HepG2 (cell line): Measurements from ENCODE around the gene STMN3. TPM values are rescaled to one million over a fixed set of nuclear protein-coding genes. Genes with fewer than 3 reads are reported as not detected.
A peak's percentile ranks its signal among the peaks of the same experiment; 100 is the strongest.

ENCODE experiments used
- CBX1 ChIP-seq: IDR thresholded peaks from one replicate; pipeline ENCODE4 v1.6.1; 2016; ENCODE audit warnings: antibody characterized with exemption, low read depth
- FOXA1 ChIP-seq, 2 experiments: fragments of 450-650 bp in 1 of 2; sonication (generic) in 1 of 2; formaldehyde crosslinking in 1 of 2; IDR thresholded peaks; 2 replicates each; pipeline versions ENCODE4 v1.4.0 to v1.6.1; 2016 to 2020; ENCODE audit warnings: missing genetic modification reagents in 1 of 2
- FOXJ3 ChIP-seq: sonication (generic); formaldehyde crosslinking; IDR thresholded peaks from 2 replicates; pipeline ENCODE4 v1.4.0; 2020; ENCODE audit warnings: missing genetic modification reagents, mild to moderate bottlenecking, borderline replicate concordance
- HOXA9 ChIP-seq: sonication (generic); formaldehyde crosslinking; IDR thresholded peaks from 2 replicates; pipeline ENCODE4 v1.8.1; 2022; ENCODE audit warnings: missing genetic modification reagents, mild to moderate bottlenecking, moderate library complexity, borderline replicate concordance
- ISX ChIP-seq: sonication (generic); formaldehyde crosslinking; conservative IDR thresholded peaks from 2 replicates; pipeline ENCODE4 v1.5.0; 2020; ENCODE audit warnings: missing genetic modification reagents
- JDP2 ChIP-seq: sonication (generic); formaldehyde crosslinking; IDR thresholded peaks from 2 replicates; pipeline ENCODE4 v1.8.1; 2022; ENCODE audit warnings: missing genetic modification reagents, borderline replicate concordance
- LRRFIP1 ChIP-seq: sonication (generic); formaldehyde crosslinking; conservative IDR thresholded peaks from 2 replicates; pipeline ENCODE4 v1.4.0; 2020; ENCODE audit warnings: missing genetic modification reagents
- MXI1 ChIP-seq: IDR thresholded peaks from 3 replicates; pipeline ENCODE4 v1.6.1; 2012; ENCODE audit warnings: low read depth, low read length, inconsistent platforms, borderline replicate concordance
- PHF5A ChIP-seq: IDR thresholded peaks from one replicate; pipeline ENCODE4 v1.6.1; 2018; ENCODE audit warnings: low read depth, missing genetic modification reagents; ENCODE audit not compliant: unreplicated experiment
- SNAPC2 ChIP-seq: sonication (generic); formaldehyde crosslinking; IDR thresholded peaks from 2 replicates; pipeline ENCODE4 v1.8.1; 2022; ENCODE audit warnings: mild to moderate bottlenecking, missing genetic modification reagents
- TFDP2 ChIP-seq: sonication (generic); formaldehyde crosslinking; IDR thresholded peaks from 2 replicates; pipeline ENCODE4 v1.4.0; 2020; ENCODE audit warnings: missing genetic modification reagents
- TMF1 ChIP-seq: sonication (generic); formaldehyde crosslinking; IDR thresholded peaks from 2 replicates; pipeline ENCODE4 v1.8.1; 2022; ENCODE audit warnings: low read depth, missing genetic modification reagents
- ZFX ChIP-seq: sonication (generic); formaldehyde crosslinking; IDR thresholded peaks from 2 replicates; pipeline ENCODE4 v1.4.0; 2020; ENCODE audit warnings: mild to moderate bottlenecking, low read depth, missing genetic modification reagents, moderate library complexity
- ZNF138 ChIP-seq: sonication (generic); formaldehyde crosslinking; IDR thresholded peaks from 2 replicates; pipeline ENCODE4 v1.5.0; 2020; ENCODE audit warnings: mild to moderate bottlenecking, low read depth, missing genetic modification reagents
- ZNF296 ChIP-seq: sonication (generic); formaldehyde crosslinking; conservative IDR thresholded peaks from 2 replicates; pipeline ENCODE4 v1.5.0; 2020; ENCODE audit warnings: mild to moderate bottlenecking, missing genetic modification reagents
- ZNF614 ChIP-seq: IDR thresholded peaks from 2 replicates; pipeline ENCODE4 v1.6.1; 2018; ENCODE audit warnings: missing biosample characterization, missing genetic modification reagents, inconsistent platforms, borderline replicate concordance
- ZNF644 ChIP-seq: IDR thresholded peaks from 2 replicates; pipeline ENCODE4 v1.6.1; 2016; ENCODE audit warnings: low read depth
- ZNF839 ChIP-seq: sonication (generic); formaldehyde crosslinking; IDR thresholded peaks from 2 replicates; pipeline ENCODE4 v1.4.0; 2020; ENCODE audit warnings: missing genetic modification reagents, mild to moderate bottlenecking, borderline replicate concordance
- polyA plus RNA-seq, 8 experiments: library from polyadenylated mRNA; depleted of rRNA in 3 of 8; stranded (reverse) in 7 of 8; unstranded in 1 of 8; fragments of >200 nt; fragmentation: Illumina TruSeq in 4 of 8; extraction: Trizol in 4 of 8; gene quantifications; 2 replicates each; pipeline versions ENCODE4 v1.2.1 to v1.2.3, GENCODE V29; 2011 to 2016; ENCODE audit warnings: low read depth in 4 of 8, missing spikeins in 1 of 8, mixed read lengths in 1 of 8; ENCODE audit not compliant: insufficient read depth in 1 of 8
- total RNA-seq, 5 experiments: library from RNA; depleted of rRNA; stranded (reverse); fragments of >200 nt; fragmentation: Illumina TruSeq; extraction: Trizol; gene quantifications; 2 replicates each; pipeline ENCODE4 v1.2.3, GENCODE V29; 2016; ENCODE audit warnings: low read depth in 1 of 5
- TF ChIP-seq, protein P1 (sequence below): sonication (generic); formaldehyde crosslinking; IDR thresholded peaks from 2 replicates; pipeline ENCODE4 v1.4.0; 2020; ENCODE audit warnings: low read depth, missing genetic modification reagents

Gene STMN3
- total and polyA plus RNA-seq, 2 of the 13 experiments (the other 11 are each of a cell fraction or from before 2014, with no cell fraction given) = 21.0 to 48.3 TPM

GRCh38 chr20:63628246-63628975 lies 24.8 kb downstream of the STMN3 start (continued):
- no peak for TF ChIP-seq FOXA1 (IDR thresholded peaks at IDR 0.05)
- peak; percentile 57 for TF ChIP-seq FOXA1 (CRISPR knock-in tag; IDR thresholded peaks at IDR 0.05)
- peak; percentile 99 for TF ChIP-seq MXI1
- peak; percentile 96 for TF ChIP-seq ZFX (CRISPR knock-in tag)
- TF ChIP-seq FOXJ3 (CRISPR knock-in tag) = 0 out of 2 replicates have a peak, but pooled peaks have one; percentile 14
- TF ChIP-seq CBX1 = no peak
- TF ChIP-seq ISX (CRISPR knock-in tag) = peak; percentile 31; the same call in 1 of the 2 replicates
- no peak; the same call in 1 of the 2 replicates for TF ChIP-seq HOXA9 (CRISPR knock-in tag)
- TF ChIP-seq, protein P1, sequence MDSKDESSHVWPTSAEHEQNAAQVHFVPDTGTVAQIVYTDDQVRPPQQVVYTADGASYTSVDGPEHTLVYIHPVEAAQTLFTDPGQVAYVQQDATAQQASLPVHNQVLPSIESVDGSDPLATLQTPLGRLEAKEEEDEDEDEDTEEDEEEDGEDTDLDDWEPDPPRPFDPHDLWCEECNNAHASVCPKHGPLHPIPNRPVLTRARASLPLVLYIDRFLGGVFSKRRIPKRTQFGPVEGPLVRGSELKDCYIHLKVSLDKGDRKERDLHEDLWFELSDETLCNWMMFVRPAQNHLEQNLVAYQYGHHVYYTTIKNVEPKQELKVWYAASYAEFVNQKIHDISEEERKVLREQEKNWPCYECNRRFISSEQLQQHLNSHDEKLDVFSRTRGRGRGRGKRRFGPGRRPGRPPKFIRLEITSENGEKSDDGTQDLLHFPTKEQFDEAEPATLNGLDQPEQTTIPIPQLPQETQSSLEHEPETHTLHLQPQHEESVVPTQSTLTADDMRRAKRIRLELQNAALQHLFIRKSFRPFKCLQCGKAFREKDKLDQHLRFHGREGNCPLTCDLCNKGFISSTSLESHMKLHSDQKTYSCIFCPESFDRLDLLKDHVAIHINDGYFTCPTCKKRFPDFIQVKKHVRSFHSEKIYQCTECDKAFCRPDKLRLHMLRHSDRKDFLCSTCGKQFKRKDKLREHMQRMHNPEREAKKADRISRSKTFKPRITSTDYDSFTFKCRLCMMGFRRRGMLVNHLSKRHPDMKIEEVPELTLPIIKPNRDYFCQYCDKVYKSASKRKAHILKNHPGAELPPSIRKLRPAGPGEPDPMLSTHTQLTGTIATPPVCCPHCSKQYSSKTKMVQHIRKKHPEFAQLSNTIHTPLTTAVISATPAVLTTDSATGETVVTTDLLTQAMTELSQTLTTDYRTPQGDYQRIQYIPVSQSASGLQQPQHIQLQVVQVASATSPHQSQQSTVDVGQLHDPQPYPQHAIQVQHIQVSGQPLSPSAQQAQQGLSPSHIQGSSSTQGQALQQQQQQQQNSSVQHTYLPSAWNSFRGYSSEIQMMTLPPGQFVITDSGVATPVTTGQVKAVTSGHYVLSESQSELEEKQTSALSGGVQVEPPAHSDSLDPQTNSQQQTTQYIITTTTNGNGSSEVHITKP (CRISPR knock-in tag) = peak; percentile 89
- TF ChIP-seq JDP2 (CRISPR knock-in tag) = no peak
- TF ChIP-seq ZNF296 (CRISPR knock-in tag) = no peak
- TF ChIP-seq ZNF138 (CRISPR knock-in tag) = peak; percentile 91
- TF ChIP-seq SNAPC2 (CRISPR knock-in tag) = peak; percentile 96
- TF ChIP-seq TFDP2 (CRISPR knock-in tag) = peak; percentile 93
- peak; percentile 83 for TF ChIP-seq PHF5A (CRISPR knock-in tag)
- peak; percentile 91 for TF ChIP-seq TMF1 (CRISPR knock-in tag)
- TF ChIP-seq LRRFIP1 (CRISPR knock-in tag) = 0 out of 2 replicates have a peak, but pooled peaks have one; percentile 58
- TF ChIP-seq ZNF644 (CRISPR knock-in tag) = peak; percentile 71; the same call in 1 of the 2 replicates
- no peak for TF ChIP-seq ZNF839
- peak; percentile 92 for TF ChIP-seq ZNF614
